Uterus (tissue), 2 donors: ENCODE measurements around the gene CHPF.

Source experiments
- CTCF ChIP-seq, 4 experiments: fragments of 200-600 bp in 2 of 4; fragments of 450-650 bp in 2 of 4; sonication (generic) in 2 of 4; IDR thresholded peaks; one replicate each; pipeline ENCODE4 v1.5.1; 2016 to 2019; ENCODE audit warnings: antibody characterized with exemption in 4 of 4, mild to moderate bottlenecking in 2 of 4, moderate library complexity in 1 of 4
- POLR2A ChIP-seq, 2 donors: fragments of 450-650 bp; IDR thresholded peaks; one replicate each; pipeline ENCODE4 v1.6.1; 2016; ENCODE audit warnings: antibody characterized with exemption in 2 of 2, mild to moderate bottlenecking in 1 of 2, moderate library complexity in 1 of 2

- no peak for TF ChIP-seq POLR2A (IDR thresholded peaks at IDR 0.05)
- no peak for TF ChIP-seq CTCF (IDR thresholded peaks at IDR 0.05)
Observed at GRCh38 chr2:219553463-219553963, 9.9 kb upstream of the CHPF start.
